Pancreas (tissue), 10 donors: ENCODE measurements around the gene FSTL3. TPM values are rescaled to one million over a fixed set of nuclear protein-coding genes. Genes with fewer than 3 reads are reported as not detected.
"Not testable (repeated sequence)": the region's sequence is repeated elsewhere in the genome, so short reads cannot be mapped to it uniquely, and the experiment has no call there.

Experiments
- ATAC-seq, 4 donors: fragments of 200-7000 bp; cut with Tn5 transposase; one replicate each; pipeline versions ENCODE4 v1.8.0 to v1.9.1; 2020; ENCODE audit warnings: mild to moderate bottlenecking in 4 of 4, moderate library complexity in 4 of 4
- DNase-seq, 6 donors: peaks; one replicate each; pipeline ENCODE4 v3.0.0-alpha.2; 2020
- FAIRE-seq: peaks from 2 replicates; lab custom pipeline; 2012; peaks lifted over from hg19 to GRCh38; lab: Jason Lieb, UNC
- H3K27ac ChIP-seq, 4 donors: fragments of 200-600 bp; sonication (generic); 1 replicate in 3 of 4; 2 replicates in 1 of 4; pipeline versions ENCODE4 v1.5.0 to v1.8.0; 2020
- H3K27me3 ChIP-seq, 4 donors: fragments of 200-600 bp; one replicate each; pipeline ENCODE4 v1.8.0; 2021
- H3K36me3 ChIP-seq, 3 donors: fragments of 200-600 bp; sonication (generic) in 1 of 3; one replicate each; pipeline versions ENCODE4 v1.5.0 to v1.8.0; 2020 to 2021
- H3K4me1 ChIP-seq, 3 donors: fragments of 200-600 bp; one replicate each; pipeline ENCODE4 v1.8.0; 2021
- H3K4me3 ChIP-seq, 4 donors: fragments of 200-600 bp; sonication (generic) in 2 of 4; one replicate each; pipeline versions ENCODE4 v1.5.0 to v1.8.0; 2020 to 2021
- H3K9me3 ChIP-seq, 4 donors: fragments of 200-600 bp; one replicate each; pipeline ENCODE4 v1.8.0; 2021
- WGBS, 2 donors: extraction: QIAGEN DNeasy Blood & Tissue Kit; methylation state at CpG; one replicate each; pipeline ENCODE4 v1.1.7; 2013; 5-methylcytosine and 5-hydroxymethylcytosine counted together
- intact Hi-C, 3 donors: fragments of 100-400 bp; cut with DNase I; formaldehyde crosslinking; loops; one replicate each; pipeline versions ENCODE4 v1.11.1 to v1.14.2; 2022
- polyA plus RNA-seq, 2 donors: library from polyadenylated mRNA; stranded (reverse); fragments of 200-250 nt; gene quantifications; one replicate each; pipeline ENCODE4 v1.2.3, GENCODE V29; 2013
- total RNA-seq, 6 donors: library from RNA; stranded (reverse); fragmentation: NEBNext Ultra II Directional in 4 of 6; extraction: Animal tissue kit (Norgen Biotek cat#: 25700) in 4 of 6; gene quantifications; one replicate each; pipeline versions ENCODE4 v1.2.1 to v1.2.4, GENCODE V29; 2021 to 2023
- TF ChIP-seq, protein P1 (sequence below), 4 donors: fragments of 200-600 bp; sonication (generic) in 3 of 4; IDR thresholded peaks; one replicate each; pipeline versions ENCODE4 v1.5.0 to v1.8.0; 2021; ENCODE audit warnings: antibody characterized with exemption in 4 of 4
- donor health status: healthy with polysubstance abuse.
- donor health status: DM: no; HTN: no; CAD: no; lungs with moderate emphysema.
- donor health status: DM: no; HTN: no; CAD: no.
- donor health status: control.
- donor health status: control.
- donor health status: Bipolar disorder and iron deficiency.
- donor health status: DM: yes; HTN: yes; CAD: no.
- donor health status: DM: no; HTN: no; CAD: no.
- donor health status: DM: no; HTN: no; CAD: no.
- donor health status: DM: yes; HTN: yes; CAD: no.

The FSTL3 gene
- total RNA-seq, result 100 to 1,000 TPM in 1 of 6 donors, 10 to 100 TPM in 3, 1 to 10 TPM in 2; 6.6 to 148 (median 18.4) TPM
- 100 to 1,000 TPM in 1 of 2 donors, 10 to 100 TPM in 1; 24.1 to 119 TPM for polyA plus RNA-seq

DNA sequence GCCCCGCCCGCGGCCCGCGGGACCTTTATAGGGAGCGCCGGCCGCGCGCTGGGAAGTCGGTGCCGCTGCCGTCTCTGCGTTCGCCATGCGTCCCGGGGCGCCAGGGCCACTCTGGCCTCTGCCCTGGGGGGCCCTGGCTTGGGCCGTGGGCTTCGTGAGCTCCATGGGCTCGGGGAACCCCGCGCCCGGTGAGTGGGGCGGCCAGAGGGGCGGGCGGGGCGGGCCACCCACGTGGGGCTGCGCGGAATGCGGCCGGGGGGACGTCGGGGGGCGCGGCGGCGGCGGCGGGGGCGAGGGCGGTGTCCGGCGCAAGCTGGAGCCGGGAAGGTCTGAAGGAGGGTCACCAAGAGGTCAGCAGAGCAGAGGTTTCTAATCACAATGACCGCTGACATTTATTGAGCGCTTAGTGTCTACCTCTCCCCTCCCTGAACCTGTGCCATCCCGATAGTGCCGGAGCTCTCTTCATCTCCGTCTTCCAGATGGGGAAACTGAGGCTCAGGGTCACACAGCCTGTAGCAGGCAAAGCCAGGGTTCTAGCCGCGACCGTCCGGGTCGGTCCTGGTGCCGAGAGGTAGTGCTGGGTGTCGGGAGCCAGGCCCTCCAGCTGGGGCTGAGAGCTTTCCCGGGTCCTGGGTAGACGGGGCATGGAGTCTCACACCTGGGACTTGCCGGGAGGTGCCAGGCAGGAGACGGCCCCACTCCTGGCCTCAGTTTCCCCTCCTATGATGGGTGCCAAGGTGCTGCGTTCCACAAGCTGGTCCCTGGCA lies at the start of gene FSTL3:
Gene FSTL3 (plus strand): TSS at position 54 of the 767 bp plus-strand sequence. CDS start 32 bp downstream, at position 86.
- Histone ChIP-seq H3K4me1 (peaks cover 0 to 9% (median 3%) of the 10 kb centered on the region in 3 donors), H3K4me3 (peak within 1 kb of the TSS; percentile 15 to 41 (median 21))

DNA sequence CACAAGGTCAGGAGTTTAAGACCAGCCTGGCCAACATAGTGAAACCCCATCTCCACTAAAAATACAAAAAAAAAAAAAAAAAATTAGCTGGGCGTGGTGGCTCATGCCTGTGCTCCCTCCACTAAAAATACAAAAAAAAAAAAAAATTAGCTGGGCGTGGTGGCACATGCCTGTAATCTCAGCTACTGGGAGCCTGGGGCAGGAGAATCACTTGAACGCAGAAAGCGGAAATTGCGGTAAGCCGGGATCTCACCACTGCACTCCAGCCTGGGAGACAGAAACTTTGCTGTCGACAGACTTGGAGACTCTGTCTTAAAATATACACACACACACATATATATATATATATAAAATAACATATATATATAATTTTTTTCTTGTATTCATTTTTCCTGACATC lies 49.6 kb upstream of the FSTL3 start:
- 99 to 100% methylated on average over 7 of the region's 7 CpGs for WGBS, 2 donors
- H3K27ac ChIP-seq, H3K4me1 ChIP-seq, ATAC-seq, FAIRE-seq, H3K36me3 ChIP-seq, H3K4me3 ChIP-seq, H3K27me3 ChIP-seq, H3K9me3 ChIP-seq, intact Hi-C loops, DNase-seq: not testable (repeated sequence)

More for the DNA sequence above, at the start of gene FSTL3:
- ATAC-seq (no peak), DNase-seq (peak in 2 of 6 donors; percentile 38 to 78), FAIRE-seq (no peak)
- WGBS, 2 donors, result 2 to 3% methylated on average over 24 to 63 of the region's 63 CpGs
- no peaks in the 10 kb centered on the region for H3K27me3 ChIP-seq
- H3K9me3 ChIP-seq, result no peaks in the 10 kb centered on the region
- peak within 1 kb of the TSS in 3 of 4 donors; percentile 42 to 73 (median 48) for H3K27ac ChIP-seq
- no peaks in the 10 kb centered on the region for H3K36me3 ChIP-seq
- TF ChIP-seq, protein P1, sequence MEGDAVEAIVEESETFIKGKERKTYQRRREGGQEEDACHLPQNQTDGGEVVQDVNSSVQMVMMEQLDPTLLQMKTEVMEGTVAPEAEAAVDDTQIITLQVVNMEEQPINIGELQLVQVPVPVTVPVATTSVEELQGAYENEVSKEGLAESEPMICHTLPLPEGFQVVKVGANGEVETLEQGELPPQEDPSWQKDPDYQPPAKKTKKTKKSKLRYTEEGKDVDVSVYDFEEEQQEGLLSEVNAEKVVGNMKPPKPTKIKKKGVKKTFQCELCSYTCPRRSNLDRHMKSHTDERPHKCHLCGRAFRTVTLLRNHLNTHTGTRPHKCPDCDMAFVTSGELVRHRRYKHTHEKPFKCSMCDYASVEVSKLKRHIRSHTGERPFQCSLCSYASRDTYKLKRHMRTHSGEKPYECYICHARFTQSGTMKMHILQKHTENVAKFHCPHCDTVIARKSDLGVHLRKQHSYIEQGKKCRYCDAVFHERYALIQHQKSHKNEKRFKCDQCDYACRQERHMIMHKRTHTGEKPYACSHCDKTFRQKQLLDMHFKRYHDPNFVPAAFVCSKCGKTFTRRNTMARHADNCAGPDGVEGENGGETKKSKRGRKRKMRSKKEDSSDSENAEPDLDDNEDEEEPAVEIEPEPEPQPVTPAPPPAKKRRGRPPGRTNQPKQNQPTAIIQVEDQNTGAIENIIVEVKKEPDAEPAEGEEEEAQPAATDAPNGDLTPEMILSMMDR (IDR thresholded peaks at IDR 0.05), result no peak
- intact Hi-C loops, result no loop called here

DNA sequence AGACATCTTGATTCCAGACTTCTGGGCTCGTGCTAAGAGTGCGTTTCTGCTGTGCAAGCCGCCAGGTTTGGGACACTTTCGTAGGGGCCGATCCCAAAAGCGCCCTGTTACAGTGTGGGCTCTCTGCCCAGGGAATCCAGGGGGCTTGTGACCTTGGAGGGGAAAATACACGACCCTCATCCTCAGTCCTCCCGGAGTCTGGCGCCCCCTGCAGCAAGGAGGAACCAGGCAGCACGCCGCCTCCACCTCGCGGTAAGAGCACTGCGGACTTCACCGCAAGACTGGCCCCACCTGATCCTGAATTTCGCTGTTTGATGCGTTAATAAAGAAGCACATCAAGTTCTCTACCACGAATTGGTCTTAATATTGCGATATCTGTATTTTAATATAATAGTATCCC lies 48.0 kb upstream of the FSTL3 start:
- DNase-seq, result no peak
- 88% methylated on average over 19 of the region's 19 CpGs for WGBS, 2 donors
- H3K27ac ChIP-seq, result no peak overlapping the region
- no peak overlapping the region for H3K4me3 ChIP-seq
- ATAC-seq, result no peak
- H3K4me1 ChIP-seq, result no peaks in the 10 kb centered on the region
- H3K9me3 ChIP-seq, result no peaks in the 10 kb centered on the region
- no peaks in the 10 kb centered on the region for H3K27me3 ChIP-seq
- FAIRE-seq, result no peak
- intact Hi-C loops, result no loop called here
- TF ChIP-seq, protein P1 (IDR thresholded peaks at IDR 0.05), result no peak
- H3K36me3 ChIP-seq, result no peaks in the 10 kb centered on the region

DNA sequence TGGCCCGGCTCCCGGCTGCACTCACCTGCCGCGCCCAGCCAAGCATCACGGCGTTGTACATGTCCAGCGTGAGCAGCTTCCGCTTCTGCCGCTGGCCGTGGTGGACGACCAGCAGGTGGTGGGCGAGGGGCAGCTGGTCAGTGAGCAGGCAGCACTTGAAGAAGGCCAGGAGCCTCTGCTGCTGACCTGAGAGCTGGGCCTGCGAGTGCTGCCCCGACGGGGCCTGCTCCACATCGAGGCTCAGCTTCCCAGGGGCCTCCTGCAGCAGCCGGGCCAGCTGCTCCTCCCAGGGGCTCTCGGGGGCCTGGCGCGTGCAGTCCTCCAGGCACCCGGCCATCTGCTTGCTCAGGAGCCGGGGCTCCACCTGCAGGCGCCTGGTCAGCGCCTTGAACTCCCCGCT lies 46.7 kb upstream of the FSTL3 start:
- H3K27ac ChIP-seq, H3K36me3 ChIP-seq, H3K27me3 ChIP-seq, H3K4me1 ChIP-seq, intact Hi-C loops, FAIRE-seq, ATAC-seq, H3K9me3 ChIP-seq, H3K4me3 ChIP-seq: not testable (repeated sequence)
- 83 to 84% methylated on average over 23 to 25 of the region's 25 CpGs for WGBS, 2 donors
- DNase-seq, result peak in 1 of 6 donors; percentile 59

DNA sequence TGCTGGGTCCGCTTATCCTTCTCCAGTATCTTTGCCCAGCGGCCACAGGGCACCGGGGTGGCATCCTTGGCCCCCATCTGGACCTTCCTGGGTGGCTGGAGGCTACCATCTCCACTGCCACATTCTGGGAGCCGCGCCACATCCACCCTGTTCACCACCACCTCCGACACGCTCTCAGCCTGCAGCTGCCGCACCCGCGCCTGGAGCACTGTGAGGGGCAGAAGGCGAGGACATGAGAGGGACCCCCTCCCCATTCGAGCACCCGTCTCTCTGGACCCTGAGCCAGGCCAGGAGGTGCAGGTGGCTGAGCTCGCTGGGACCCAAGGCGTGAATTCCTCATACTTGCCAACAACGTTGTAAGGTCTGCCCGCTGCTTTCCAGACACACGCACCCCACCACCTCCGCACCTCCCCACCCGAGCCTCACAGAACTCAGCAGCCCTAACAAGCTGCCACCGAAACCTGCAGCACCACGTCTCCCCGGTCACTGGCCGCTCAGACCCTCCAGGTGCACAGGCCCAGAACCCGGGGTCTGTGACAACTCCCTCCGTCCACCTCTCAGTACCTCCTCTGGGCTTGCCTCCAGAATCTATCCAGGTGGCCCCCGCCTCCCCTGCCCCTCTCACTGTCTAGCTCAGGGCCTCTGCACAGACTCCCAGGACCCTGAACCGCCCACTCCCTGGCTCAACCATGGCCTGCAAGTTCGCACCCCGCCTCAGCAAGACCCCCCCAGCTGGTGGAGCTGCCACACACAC lies 46.1 kb upstream of the FSTL3 start:
- TF ChIP-seq, protein P1 (IDR thresholded peaks at IDR 0.05), result no peak
- Histone ChIP-seq H3K4me1 (peaks cover 0 to 5% (median 4%) of the 10 kb centered on the region in 3 donors), H3K9me3 (no peaks in the 10 kb centered on the region), H3K27me3 (no peaks in the 10 kb centered on the region), H3K27ac (no peak overlapping the region), H3K4me3 (no peak overlapping the region), H3K36me3 (no peaks in the 10 kb centered on the region)
- intact Hi-C loops, result no loop called here
- 92 to 95% methylated on average over 30 of the region's 30 CpGs for WGBS, 2 donors
- DNase-seq (peak in 1 of 6 donors; percentile 65), ATAC-seq (no peak), FAIRE-seq (no peak)
